Mucosa of descending colon (tissue), 3 donors: ENCODE data around the gene VPS36. TPM values are rescaled to one million over a fixed set of nuclear protein-coding genes. Genes with fewer than 3 reads are reported as not detected.
"Not testable (repeated sequence)": the region's sequence is repeated elsewhere in the genome, so short reads cannot be mapped to it uniquely, and the experiment has no call there.

Experiments used
- ATAC-seq: fragments of 200-7000 bp; cut with Tn5 transposase; one replicate; pipeline ENCODE4 v1.9.1; 2020; ENCODE audit warnings: mild to moderate bottlenecking, moderate library complexity
- DNase-seq, 3 donors: peaks; one replicate each; pipeline ENCODE4 v3.0.0-alpha.2; 2020
- H3K36me3 ChIP-seq: fragments of 200-600 bp; one replicate; pipeline ENCODE4 v1.8.0; 2021; ENCODE audit warnings: low read depth, mild to moderate bottlenecking
- H3K4me1 ChIP-seq: fragments of 200-600 bp; one replicate; pipeline ENCODE4 v1.8.0; 2021; ENCODE audit warnings: low read depth, mild to moderate bottlenecking
- H3K4me3 ChIP-seq: fragments of 200-600 bp; one replicate; pipeline ENCODE4 v1.8.0; 2021; ENCODE audit warnings: mild to moderate bottlenecking
- H3K9me3 ChIP-seq: fragments of 200-600 bp; one replicate; pipeline ENCODE4 v1.8.0; 2021; ENCODE audit warnings: mild to moderate bottlenecking
- CTCF ChIP-seq: fragments of 200-600 bp; IDR thresholded peaks from one replicate; pipeline ENCODE4 v1.8.0; 2022; ENCODE audit warnings: antibody characterized with exemption, mild to moderate bottlenecking
- intact Hi-C, 2 donors: fragments of 100-400 bp; cut with DNase I in 1 of 2; cut with micrococcal nuclease in 1 of 2; formaldehyde crosslinking; loops; one replicate each; pipeline versions ENCODE4 v1.11.0 to v1.11.1; 2022; cut with DNase I, micrococcal nuclease
- long read RNA-seq, 2 donors: library from polyadenylated mRNA; unstranded; transcript quantifications; one replicate each; pipeline ENCODE4 v2.0.0, GENCODE V29; 2019 to 2021
- total RNA-seq, 3 donors: library from RNA; stranded (reverse); fragmentation: NEBNext Ultra II Directional in 2 of 3; extraction: Animal tissue kit (Norgen Biotek cat#: 25700) in 2 of 3; gene quantifications; one replicate each; pipeline versions ENCODE4 v1.2.1 to v1.2.4, GENCODE V29; 2021 to 2023
- donor health status: DM: no; HTN: no; CAD: no; lungs with moderate emphysema.
- donor health status: DM: no; HTN: no; CAD: no.
- donor health status: DM: no; HTN: yes; CAD: no.

Gene VPS36, protein sequence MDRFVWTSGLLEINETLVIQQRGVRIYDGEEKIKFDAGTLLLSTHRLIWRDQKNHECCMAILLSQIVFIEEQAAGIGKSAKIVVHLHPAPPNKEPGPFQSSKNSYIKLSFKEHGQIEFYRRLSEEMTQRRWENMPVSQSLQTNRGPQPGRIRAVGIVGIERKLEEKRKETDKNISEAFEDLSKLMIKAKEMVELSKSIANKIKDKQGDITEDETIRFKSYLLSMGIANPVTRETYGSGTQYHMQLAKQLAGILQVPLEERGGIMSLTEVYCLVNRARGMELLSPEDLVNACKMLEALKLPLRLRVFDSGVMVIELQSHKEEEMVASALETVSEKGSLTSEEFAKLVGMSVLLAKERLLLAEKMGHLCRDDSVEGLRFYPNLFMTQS
- 10 to 100 TPM; 44.3 to 71.3 (median 58.1) TPM for total RNA-seq
- long read RNA-seq, donor 1, full-length matches to known transcripts: 41 of 63 reads
- long read RNA-seq, donor 1, partial matches to known transcripts: 12 of 63 reads
- long read RNA-seq, donor 1, other reads (novel, unspliced or antisense): 10 of 63 reads
- long read RNA-seq, donor 2, full-length matches to known transcripts: 9 of 29 reads
- long read RNA-seq, donor 2, partial matches to known transcripts: 17 of 29 reads
- long read RNA-seq, donor 2, other reads (novel, unspliced or antisense): 3 of 29 reads

- TF ChIP-seq CTCF: peak; percentile 100
These were observed at the start of gene VPS36 for GRCh38 chr13:52450012-52450792. VPS36 (minus strand) TSS chr13:52450634; CDS start chr13:52450594, 40 bp downstream.

GRCh38 chr13:52497979-52498378 is 47.5 kb upstream of the VPS36 start:
- ATAC-seq, intact Hi-C loops: not testable (repeated sequence)

More at GRCh38 chr13:52450012-52450792, at the start of gene VPS36:
- H3K36me3 ChIP-seq: no peaks in the 10 kb centered on the region
- H3K4me1 ChIP-seq: peaks cover 20% of the 10 kb centered on the region
- peak within 1 kb of the TSS; percentile 94 for H3K4me3 ChIP-seq
- intact Hi-C loops: loop anchor here in 1 of 2 donors (10.0 kb wide), 1 partner anchor 105 kb away; no protein-coding TSS in a partner anchor
- ATAC-seq: peak; percentile 92
- peak; percentile 97 to 99 (median 98) for DNase-seq
- no peaks in the 10 kb centered on the region for H3K9me3 ChIP-seq

DNA sequence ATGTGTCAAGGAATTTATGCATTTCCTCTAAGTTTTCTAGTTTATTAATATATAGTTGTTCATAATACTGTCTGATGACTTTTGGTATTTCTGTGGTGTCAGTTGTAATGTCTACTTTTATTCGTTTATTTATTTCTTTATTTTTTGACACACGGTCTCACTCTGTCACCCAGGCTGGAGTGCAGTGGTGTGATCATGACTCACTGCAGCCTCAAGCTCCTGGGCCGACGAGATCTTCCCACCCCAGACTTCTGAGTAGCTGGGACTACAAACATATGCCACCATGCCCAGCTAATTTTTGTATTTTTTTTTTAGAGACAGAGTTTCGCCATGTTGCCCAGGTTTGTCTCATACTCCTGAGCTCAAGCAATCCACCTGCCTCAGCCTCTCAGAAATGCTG is 43.8 kb upstream of the VPS36 start:
- intact Hi-C loops, ATAC-seq, H3K4me1 ChIP-seq, DNase-seq, H3K4me3 ChIP-seq, H3K36me3 ChIP-seq, H3K9me3 ChIP-seq: not testable (repeated sequence)

More at GRCh38 chr13:52497979-52498378, 47.5 kb upstream of the VPS36 start:
- DNase-seq, H3K9me3 ChIP-seq, H3K4me3 ChIP-seq, H3K36me3 ChIP-seq, H3K4me1 ChIP-seq: not testable (repeated sequence)

GRCh38 chr13:52491015-52491414 is 40.6 kb upstream of the VPS36 start:
- H3K9me3 ChIP-seq, H3K36me3 ChIP-seq, intact Hi-C loops, H3K4me3 ChIP-seq, DNase-seq, ATAC-seq, H3K4me1 ChIP-seq: not testable (repeated sequence)

DNA sequence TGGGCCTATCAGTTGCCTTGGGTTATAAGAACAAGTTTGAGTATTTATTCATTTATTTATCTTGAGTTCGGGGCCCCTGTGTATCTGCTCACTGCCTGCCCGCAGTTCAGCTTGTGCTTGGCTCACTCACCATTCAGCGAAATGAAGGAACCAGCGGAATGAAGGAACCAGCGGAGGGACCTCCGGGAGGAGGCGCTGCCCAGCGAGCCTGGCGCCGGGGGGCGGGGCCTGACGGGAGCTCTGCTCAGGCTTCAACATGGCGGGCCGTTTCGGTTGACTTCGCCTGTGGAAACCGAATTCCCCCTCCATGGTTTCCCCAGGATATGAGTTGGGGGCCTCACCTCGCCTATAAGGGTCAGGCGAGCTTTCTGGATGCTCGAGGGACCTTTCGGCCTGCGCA is 38.3 kb upstream of the VPS36 start:
- H3K9me3 ChIP-seq, H3K4me3 ChIP-seq, H3K36me3 ChIP-seq, DNase-seq, ATAC-seq, H3K4me1 ChIP-seq, intact Hi-C loops: not testable (repeated sequence)

GRCh38 chr13:52487078-52487477 is 36.6 kb upstream of the VPS36 start:
- H3K9me3 ChIP-seq, DNase-seq, H3K4me3 ChIP-seq, ATAC-seq, H3K4me1 ChIP-seq, H3K36me3 ChIP-seq, intact Hi-C loops: not testable (repeated sequence)

DNA sequence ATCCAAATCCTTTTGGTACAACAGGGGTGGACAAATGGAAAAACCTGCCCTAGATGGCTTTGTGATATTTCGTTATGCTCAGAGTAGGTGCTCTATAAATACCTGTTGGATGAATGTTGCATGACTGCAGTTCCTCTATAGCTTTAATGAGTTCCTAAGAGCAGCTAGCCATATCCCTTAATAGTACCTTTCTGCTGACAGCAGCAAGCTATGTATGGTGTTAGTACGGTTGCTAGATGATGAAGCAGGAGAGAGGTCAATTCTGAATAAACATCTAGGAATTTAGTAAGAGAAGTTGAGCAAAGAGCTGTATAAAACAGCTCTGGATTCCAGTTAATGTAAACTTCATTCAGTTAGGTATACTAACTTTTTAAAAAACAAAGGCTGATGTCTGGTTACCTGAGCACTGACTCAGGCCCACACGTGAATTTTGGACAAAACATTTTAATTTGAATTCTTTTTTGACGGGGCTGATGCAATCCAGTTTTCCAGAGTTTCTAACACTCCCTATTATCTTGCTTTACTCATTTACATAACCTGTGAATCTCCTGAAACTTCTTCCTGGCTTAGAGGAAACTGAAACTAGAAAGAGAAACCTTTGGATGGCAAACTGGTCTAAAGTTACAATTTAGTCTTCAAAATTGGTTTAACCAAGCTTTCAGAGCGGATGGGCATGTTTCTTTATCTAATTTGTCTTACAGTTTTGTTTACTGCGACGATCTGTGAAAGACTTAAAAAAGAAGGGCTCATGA is 30.4 kb upstream of the VPS36 start:
- H3K9me3 ChIP-seq, DNase-seq, H3K4me1 ChIP-seq, H3K36me3 ChIP-seq, H3K4me3 ChIP-seq, intact Hi-C loops, ATAC-seq: not testable (repeated sequence)

DNA sequence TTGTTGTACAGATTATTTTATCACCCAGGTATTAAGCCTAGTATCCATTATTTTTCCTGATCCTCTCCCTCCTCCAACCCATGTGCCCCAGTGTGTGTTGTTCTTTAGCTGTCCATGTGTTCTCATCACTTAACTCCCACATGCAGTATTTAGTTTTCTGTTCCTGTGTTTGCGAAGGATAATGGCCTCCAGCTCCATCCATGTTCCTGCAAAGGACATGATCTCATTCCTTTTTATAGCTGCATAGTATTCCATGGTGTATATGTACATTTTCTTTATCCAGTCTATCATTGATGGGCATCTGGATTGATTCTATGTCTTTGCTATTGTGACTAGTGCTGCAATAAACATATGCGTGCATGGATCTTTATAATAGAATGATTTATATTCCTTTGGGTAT is 18.1 kb upstream of the VPS36 start:
- H3K4me3 ChIP-seq, H3K36me3 ChIP-seq, DNase-seq, ATAC-seq, H3K9me3 ChIP-seq, H3K4me1 ChIP-seq, intact Hi-C loops: not testable (repeated sequence)
